DND-41 (cell line): ENCODE results near the gene C9orf78.

ENCODE experiments used
- ATAC-seq: fragments of 200-7000 bp; cut with Tn5 transposase; 3 replicates; pipeline ENCODE4 v1.9.1; 2021; ENCODE audit warnings: low read depth; ENCODE audit not compliant: insufficient read depth
- DNase-seq: peaks from one replicate; pipeline ENCODE4 v3.0.0-alpha.2; 2020
- H2AFZ ChIP-seq: 2 replicates; pipeline ENCODE4 v1.6.0; 2012; ENCODE audit warnings: low read depth, low read length
- H3K27ac ChIP-seq: 2 replicates; pipeline ENCODE4 v1.5.1; 2012; ENCODE audit warnings: low read length, inconsistent platforms
- H3K27me3 ChIP-seq: fragments of 200-600 bp; sonication (generic); 2 replicates; pipeline ENCODE4 v1.6.0; 2012; ENCODE audit warnings: low read length, mild to moderate bottlenecking, inconsistent platforms; ENCODE audit not compliant: insufficient read depth, poor library complexity
- H3K36me3 ChIP-seq: 2 replicates; pipeline ENCODE4 v1.5.1; 2012; ENCODE audit warnings: low read length, inconsistent platforms; ENCODE audit not compliant: insufficient read depth
- H3K4me1 ChIP-seq: 2 replicates; pipeline ENCODE4 v1.5.1; 2012; ENCODE audit warnings: mild to moderate bottlenecking, low read length; ENCODE audit not compliant: insufficient read depth
- H3K4me2 ChIP-seq: 2 replicates; pipeline ENCODE4 v1.6.0; 2012; ENCODE audit warnings: mild to moderate bottlenecking, moderate library complexity, low read length, inconsistent platforms; ENCODE audit not compliant: insufficient read depth
- H3K4me3 ChIP-seq, 2 experiments: fragments of 200-600 bp in 1 of 2; shearing (Covaris generic) in 1 of 2; 2 replicates each; pipeline ENCODE4 v1.5.1; 2012 to 2016; ENCODE audit warnings: inconsistent platforms in 2 of 2, low read length in 2 of 2, mild to moderate bottlenecking in 2 of 2, low read depth in 1 of 2, moderate library complexity in 1 of 2
- H3K79me2 ChIP-seq: 2 replicates; pipeline ENCODE4 v1.6.0; 2012; ENCODE audit warnings: low read length, inconsistent platforms; ENCODE audit not compliant: insufficient read depth
- H3K9ac ChIP-seq: 2 replicates; pipeline ENCODE4 v1.6.0; 2012; ENCODE audit warnings: low read depth, mild to moderate bottlenecking, inconsistent platforms, low read length, moderate library complexity
- H3K9me3 ChIP-seq: 2 replicates; pipeline ENCODE4 v1.5.1; 2012; ENCODE audit warnings: low read length, moderate library complexity, mild to moderate bottlenecking, inconsistent platforms; ENCODE audit not compliant: insufficient read depth, severe bottlenecking
- H4K20me1 ChIP-seq: 2 replicates; pipeline ENCODE4 v1.6.0; 2012; ENCODE audit warnings: low read length; ENCODE audit not compliant: insufficient read depth
- CTCF ChIP-seq: IDR thresholded peaks from 2 replicates; pipeline ENCODE4 v1.5.1; 2012; ENCODE audit warnings: borderline replicate concordance, low read length, moderate library complexity, mild to moderate bottlenecking; ENCODE audit not compliant: poor library complexity, severe bottlenecking; ENCODE audit errors: extremely low read depth
- EZH2 ChIP-seq: IDR thresholded peaks from 3 replicates; pipeline ENCODE4 v1.6.1; 2012; ENCODE audit warnings: borderline replicate concordance, low read depth, mild to moderate bottlenecking, moderate library complexity, low read length, inconsistent platforms; ENCODE audit not compliant: severe bottlenecking

The C9orf78 gene

GRCh38 chr9:129880654-129881546 lies 45.8 kb upstream of the C9orf78 start:
- no peak for DNase-seq
- H4K20me1 ChIP-seq, result no peaks in the 10 kb centered on the region

GRCh38 chr9:129879991-129880653 lies 45.0 kb upstream of the C9orf78 start:
- H4K20me1 ChIP-seq, result no peaks in the 10 kb centered on the region
- peak overlapping the region; percentile 54; the same call in 1 of the 2 replicates for H3K27ac ChIP-seq
- no peak overlapping the region; the same call in 1 of the 2 replicates for H3K9ac ChIP-seq
- no peak overlapping the region for H2AFZ ChIP-seq
- H3K9me3 ChIP-seq, result no peaks in the 10 kb centered on the region
- peaks cover 38% of the 10 kb centered on the region for H3K4me1 ChIP-seq
- peaks cover 19% of the 10 kb centered on the region for H3K79me2 ChIP-seq
- ATAC-seq (no peak), DNase-seq (no peak)
- H3K27me3 ChIP-seq, result no peaks in the 10 kb centered on the region
- peaks cover 42% of the 10 kb centered on the region for H3K36me3 ChIP-seq
- TF ChIP-seq EZH2 (no peak), CTCF (no peak)
- no peak overlapping the region for H3K4me3 ChIP-seq
- no peak overlapping the region for H3K4me2 ChIP-seq

More at GRCh38 chr9:129880654-129881546, 45.8 kb upstream of the C9orf78 start:
- H3K4me3 ChIP-seq, result no peak overlapping the region
- peaks cover 42% of the 10 kb centered on the region for H3K4me1 ChIP-seq
- H3K36me3 ChIP-seq, result peaks cover 37% of the 10 kb centered on the region
- TF ChIP-seq CTCF, result no peak
- no peak for TF ChIP-seq EZH2
- H3K9me3 ChIP-seq, result no peaks in the 10 kb centered on the region
- peak overlapping the region; percentile 12; the same call in 1 of the 2 replicates for H3K9ac ChIP-seq
- H2AFZ ChIP-seq, result no peak overlapping the region
- no peak for ATAC-seq
- no peaks in the 10 kb centered on the region for H3K27me3 ChIP-seq
- peaks cover 26% of the 10 kb centered on the region for H3K79me2 ChIP-seq
- H3K27ac ChIP-seq, result peak overlapping the region; percentile 54
- H3K4me2 ChIP-seq, result no peak overlapping the region

- no peak overlapping the region for H3K9ac ChIP-seq
- TF ChIP-seq EZH2 (no peak), CTCF (no peak)
Observed at GRCh38 chr9:129879103-129879699, 44.1 kb upstream of the C9orf78 start.

More at GRCh38 chr9:129879103-129879699, 44.1 kb upstream of the C9orf78 start:
- Histone ChIP-seq H3K4me2 (no peak overlapping the region), H2AFZ (no peak overlapping the region), H3K36me3 (peaks cover 46% of the 10 kb centered on the region), H3K79me2 (peaks cover 12% of the 10 kb centered on the region), H4K20me1 (no peaks in the 10 kb centered on the region), H3K27ac (no peak overlapping the region), H3K27me3 (no peaks in the 10 kb centered on the region), H3K4me3 (no peak overlapping the region), H3K9me3 (no peaks in the 10 kb centered on the region), H3K4me1 (peaks cover 29% of the 10 kb centered on the region)
- ATAC-seq (no peak), DNase-seq (no peak)
